ENCODE measurements around the gene DUSP10.

GRCh38 chr1:221711063-221711577, 30.8 kb downstream of the DUSP10 start:
- no peak for TF ChIP-seq USF2 (IDR thresholded peaks at IDR 0.05; ENCODE audit: low read depth, low read length)
- no peak for TF ChIP-seq USF2 (CRISPR knock-in tag; IDR thresholded peaks at IDR 0.05; ENCODE audit: borderline replicate concordance)
- no peak for TF ChIP-seq REPIN1 (CRISPR knock-in tag; IDR thresholded peaks at IDR 0.05; ENCODE audit: borderline replicate concordance, low read depth)
- TF ChIP-seq CEBPB (IDR thresholded peaks at IDR 0.05; ENCODE audit: borderline replicate concordance, low read depth, low read length), result no peak
- no peak for TF ChIP-seq FOXA3 (CRISPR knock-in tag; IDR thresholded peaks at IDR 0.05)
- no peak for TF ChIP-seq ZNF383 (CRISPR knock-in tag; IDR thresholded peaks at IDR 0.05; ENCODE audit: borderline replicate concordance)
- no peak for TF ChIP-seq ZBTB46 (CRISPR knock-in tag; IDR thresholded peaks at IDR 0.05; ENCODE audit: borderline replicate concordance)
- no peak for TF ChIP-seq HNRNPLL (IDR thresholded peaks at IDR 0.05; ENCODE audit: low read depth, low read length, poor library complexity, severe bottlenecking)
- no peak for TF ChIP-seq MAFK (conservative IDR thresholded peaks at IDR 0.05 in 1 of 2, IDR thresholded peaks at IDR 0.05 in 1 of 2; ENCODE audit: low read length in 2 of 2)
- TF ChIP-seq ZSCAN30 (CRISPR knock-in tag; IDR thresholded peaks at IDR 0.05), result no peak
- no peak for TF ChIP-seq FOXJ3 (CRISPR knock-in tag; IDR thresholded peaks at IDR 0.05; ENCODE audit: borderline replicate concordance)
- TF ChIP-seq CTCF (CRISPR knock-in tag; IDR thresholded peaks at IDR 0.05), result no peak
- TF ChIP-seq, protein P1, sequence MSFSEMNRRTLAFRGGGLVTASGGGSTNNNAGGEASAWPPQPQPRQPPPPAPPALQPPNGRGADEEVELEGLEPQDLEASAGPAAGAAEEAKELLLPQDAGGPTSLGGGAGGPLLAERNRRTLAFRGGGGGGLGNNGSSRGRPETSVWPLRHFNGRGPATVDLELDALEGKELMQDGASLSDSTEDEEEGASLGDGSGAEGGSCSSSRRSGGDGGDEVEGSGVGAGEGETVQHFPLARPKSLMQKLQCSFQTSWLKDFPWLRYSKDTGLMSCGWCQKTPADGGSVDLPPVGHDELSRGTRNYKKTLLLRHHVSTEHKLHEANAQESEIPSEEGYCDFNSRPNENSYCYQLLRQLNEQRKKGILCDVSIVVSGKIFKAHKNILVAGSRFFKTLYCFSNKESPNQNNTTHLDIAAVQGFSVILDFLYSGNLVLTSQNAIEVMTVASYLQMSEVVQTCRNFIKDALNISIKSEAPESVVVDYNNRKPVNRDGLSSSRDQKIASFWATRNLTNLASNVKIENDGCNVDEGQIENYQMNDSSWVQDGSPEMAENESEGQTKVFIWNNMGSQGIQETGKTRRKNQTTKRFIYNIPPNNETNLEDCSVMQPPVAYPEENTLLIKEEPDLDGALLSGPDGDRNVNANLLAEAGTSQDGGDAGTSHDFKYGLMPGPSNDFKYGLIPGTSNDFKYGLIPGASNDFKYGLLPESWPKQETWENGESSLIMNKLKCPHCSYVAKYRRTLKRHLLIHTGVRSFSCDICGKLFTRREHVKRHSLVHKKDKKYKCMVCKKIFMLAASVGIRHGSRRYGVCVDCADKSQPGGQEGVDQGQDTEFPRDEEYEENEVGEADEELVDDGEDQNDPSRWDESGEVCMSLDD (CRISPR knock-in tag; IDR thresholded peaks at IDR 0.05; ENCODE audit: borderline replicate concordance), result no peak
- TF ChIP-seq, protein P2, sequence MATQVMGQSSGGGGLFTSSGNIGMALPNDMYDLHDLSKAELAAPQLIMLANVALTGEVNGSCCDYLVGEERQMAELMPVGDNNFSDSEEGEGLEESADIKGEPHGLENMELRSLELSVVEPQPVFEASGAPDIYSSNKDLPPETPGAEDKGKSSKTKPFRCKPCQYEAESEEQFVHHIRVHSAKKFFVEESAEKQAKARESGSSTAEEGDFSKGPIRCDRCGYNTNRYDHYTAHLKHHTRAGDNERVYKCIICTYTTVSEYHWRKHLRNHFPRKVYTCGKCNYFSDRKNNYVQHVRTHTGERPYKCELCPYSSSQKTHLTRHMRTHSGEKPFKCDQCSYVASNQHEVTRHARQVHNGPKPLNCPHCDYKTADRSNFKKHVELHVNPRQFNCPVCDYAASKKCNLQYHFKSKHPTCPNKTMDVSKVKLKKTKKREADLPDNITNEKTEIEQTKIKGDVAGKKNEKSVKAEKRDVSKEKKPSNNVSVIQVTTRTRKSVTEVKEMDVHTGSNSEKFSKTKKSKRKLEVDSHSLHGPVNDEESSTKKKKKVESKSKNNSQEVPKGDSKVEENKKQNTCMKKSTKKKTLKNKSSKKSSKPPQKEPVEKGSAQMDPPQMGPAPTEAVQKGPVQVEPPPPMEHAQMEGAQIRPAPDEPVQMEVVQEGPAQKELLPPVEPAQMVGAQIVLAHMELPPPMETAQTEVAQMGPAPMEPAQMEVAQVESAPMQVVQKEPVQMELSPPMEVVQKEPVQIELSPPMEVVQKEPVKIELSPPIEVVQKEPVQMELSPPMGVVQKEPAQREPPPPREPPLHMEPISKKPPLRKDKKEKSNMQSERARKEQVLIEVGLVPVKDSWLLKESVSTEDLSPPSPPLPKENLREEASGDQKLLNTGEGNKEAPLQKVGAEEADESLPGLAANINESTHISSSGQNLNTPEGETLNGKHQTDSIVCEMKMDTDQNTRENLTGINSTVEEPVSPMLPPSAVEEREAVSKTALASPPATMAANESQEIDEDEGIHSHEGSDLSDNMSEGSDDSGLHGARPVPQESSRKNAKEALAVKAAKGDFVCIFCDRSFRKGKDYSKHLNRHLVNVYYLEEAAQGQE (IDR thresholded peaks at IDR 0.05; ENCODE audit: borderline replicate concordance in 1 of 2, low read depth in 1 of 2, low read length in 2 of 2), result no peak
